K562 (cell line): ENCODE measurements around the gene MBP. TPM values are rescaled to one million over a fixed set of nuclear protein-coding genes. Genes with fewer than 3 reads are reported as not detected.

Experiments used
- ATAC-seq: fragments of 200-7000 bp; cut with Tn5 transposase; 3 replicates; pipeline ENCODE4 v1.9.1; 2020; ENCODE audit warnings: moderate library complexity
- BruUV-seq: library from RNA; stranded (reverse); fragments of 400-500 nt; replicated peaks from 2 replicates; lab custom pipeline; 2021; lab: Mats Ljungman, UMichigan
- CTCF ChIA-PET: fragments of 300-600 bp; formaldehyde crosslinking; extraction: SDS; loops from one replicate; lab custom pipeline; 2021; ENCODE audit warnings: low intra/inter-chr PET ratio; lab: Yijun Ruan, JAX
- POLR2A ChIA-PET: fragments of 300-600, 350-650 bp; sonication (Branson Sonifier 250); formaldehyde crosslinking; extraction: SDS; loops from one replicate; lab custom pipeline; 2021; ENCODE audit warnings: antibody characterized with exemption, inconsistent platforms; lab: Yijun Ruan, JAX
- DNase-seq, 4 experiments: peaks; one replicate each; pipeline versions ENCODE4 v3.0.0 to v3.0.0-alpha.2; 2011 to 2018; ENCODE audit warnings: low spot score in 3 of 4, mixed read lengths in 3 of 4; ENCODE audit errors: extremely low read depth in 1 of 4
- FAIRE-seq: peaks from 2 replicates; lab custom pipeline; 2011; peaks lifted over from hg19 to GRCh38; lab: Jason Lieb, UNC
- H2AFZ ChIP-seq: 2 replicates; pipeline ENCODE4 v1.6.0; 2011; ENCODE audit warnings: low read depth, low read length, control low read depth, inconsistent platforms
- H3K27ac ChIP-seq: fragments of 200-600 bp; 3 replicates; pipeline ENCODE4 v1.8.0; 2011; ENCODE audit warnings: low read depth, mild to moderate bottlenecking, control low read depth, inconsistent platforms, low read length, moderate library complexity, mixed read lengths; ENCODE audit errors: extremely low read depth
- H3K27me3 ChIP-seq, 2 experiments: fragments of 300-600 bp in 1 of 2; 2 replicates in 1 of 2; 3 replicates in 1 of 2; pipeline versions ENCODE4 v1.6.0 to v1.8.0; 2011; ENCODE audit warnings: inconsistent platforms in 2 of 2, low read length in 2 of 2, mild to moderate bottlenecking in 1 of 2, mixed read lengths in 1 of 2, moderate library complexity in 1 of 2; ENCODE audit not compliant: control insufficient read depth in 2 of 2, insufficient read depth in 2 of 2
- H3K36me3 ChIP-seq: fragments of 300-600 bp; 3 replicates; pipeline ENCODE4 v1.8.0; 2011; ENCODE audit warnings: mild to moderate bottlenecking, low read length, inconsistent platforms; ENCODE audit not compliant: control insufficient read depth, insufficient read depth
- H3K4me1 ChIP-seq, 2 experiments: fragments of 200-600 bp in 1 of 2; replicated peaks in 1 of 2; 2 replicates in 1 of 2; 3 replicates in 1 of 2; pipeline versions ENCODE4 v1.5.1 to v1.8.0; 2011; ENCODE audit warnings: inconsistent platforms in 2 of 2, low read length in 2 of 2, mild to moderate bottlenecking in 1 of 2, mixed read lengths in 1 of 2, moderate library complexity in 1 of 2; ENCODE audit not compliant: control insufficient read depth in 2 of 2, insufficient read depth in 2 of 2
- H3K4me2 ChIP-seq: 2 replicates; pipeline ENCODE4 v1.6.1; 2011; ENCODE audit warnings: low read length, control low read depth, inconsistent platforms, mixed read lengths; ENCODE audit not compliant: insufficient read depth
- H3K4me3 ChIP-seq: fragments of 200-600 bp; sonication (generic), shearing (Covaris generic); 2 replicates; pipeline ENCODE4 v1.5.1; 2016; ENCODE audit warnings: control low read depth, inconsistent platforms
- H3K79me2 ChIP-seq: fragments of 200-600 bp; 3 replicates; pipeline ENCODE4 v1.8.0; 2011; ENCODE audit warnings: low read length, inconsistent platforms; ENCODE audit not compliant: control insufficient read depth, insufficient read depth
- H3K9ac ChIP-seq, 2 experiments: 2 replicates each; pipeline versions ENCODE4 v1.6.0 to v1.6.1; 2011; ENCODE audit warnings: low read depth in 2 of 2, low read length in 2 of 2, control low read depth in 1 of 2, inconsistent platforms in 1 of 2, mild to moderate bottlenecking in 1 of 2, mixed read lengths in 1 of 2; ENCODE audit not compliant: insufficient read depth in 1 of 2
- H3K9me1 ChIP-seq: one replicate; pipeline ENCODE4 v1.6.0; 2011; ENCODE audit warnings: inconsistent platforms, mild to moderate bottlenecking, low read length, moderate library complexity; ENCODE audit not compliant: control insufficient read depth, insufficient read depth
- H3K9me3 ChIP-seq: replicated peaks from 2 replicates; pipeline ENCODE4 v1.5.1; 2011; ENCODE audit warnings: low read depth, low read length, inconsistent platforms; ENCODE audit not compliant: control insufficient read depth, insufficient read depth
- H4K20me1 ChIP-seq: replicated peaks from 2 replicates; pipeline ENCODE4 v1.6.1; 2011; ENCODE audit warnings: low read length, inconsistent platforms, mixed read lengths; ENCODE audit not compliant: control insufficient read depth, insufficient read depth
- ETV5 ChIP-seq: sonication (generic); formaldehyde crosslinking; IDR thresholded peaks from 2 replicates; pipeline ENCODE4 v1.4.0; 2020; ENCODE audit warnings: low read depth, mild to moderate bottlenecking, missing genetic modification reagents
- MITF ChIP-seq: IDR thresholded peaks from 2 replicates; pipeline ENCODE4 v1.6.1; 2014; ENCODE audit warnings: antibody characterized with exemption
- SRSF1 ChIP-seq: fragments of 200-400 bp; formaldehyde crosslinking; IDR thresholded peaks from 2 replicates; pipeline ENCODE4 v1.6.1; 2017; ENCODE audit warnings: mild to moderate bottlenecking, low read depth, low read length, moderate library complexity
- ZNF134 ChIP-seq: fragments of 250-450 bp; sonication (Bioruptor Pico); conservative IDR thresholded peaks from 2 replicates; pipeline ENCODE4 v1.4.0; 2020
- ZNF280A ChIP-seq: fragments of 450-650 bp; IDR thresholded peaks from 2 replicates; pipeline ENCODE4 v1.6.1; 2018; ENCODE audit warnings: mild to moderate bottlenecking, low read depth; ENCODE audit not compliant: partially characterized antibody
- ZNF436 ChIP-seq: fragments of 250-450, 450-650 bp; sonication (Bioruptor Pico); formaldehyde crosslinking; IDR thresholded peaks from 2 replicates; pipeline ENCODE4 v1.7.0; 2020; ENCODE audit warnings: mild to moderate bottlenecking
- ZNF589 ChIP-seq: fragments of 200-800 bp; sonication (Bioruptor generic); IDR thresholded peaks from 2 replicates; pipeline ENCODE4 v1.6.1; 2016; ENCODE audit warnings: low read depth, missing genetic modification characterization, missing compliant biosample characterization
- WGBS: fragments of 100-300 bp; shearing (Covaris generic); methylation state at CpG from one replicate; pipeline ENCODE4 v1.1.6; 2016; ENCODE audit warnings: low coverage, mixed read lengths; ENCODE audit not compliant: insufficient coverage; ENCODE audit errors: missing lambda C conversion rate; 5-methylcytosine and 5-hydroxymethylcytosine counted together
- in situ Hi-C: fragments of 300-500 bp; cut with MboI; formaldehyde crosslinking; loops from 4 replicates; pipeline ENCODE4 v1.15.0; 2018; ENCODE audit warnings: inconsistent platforms, mixed read lengths
- intact Hi-C: fragments of 100-400 bp; cut with micrococcal nuclease; formaldehyde crosslinking; loops from 2 replicates; pipeline ENCODE4 v1.14.2; 2022
- polyA plus RNA-seq, 8 experiments: library from polyadenylated mRNA; depleted of rRNA in 4 of 8; stranded (reverse) in 5 of 8; unstranded in 3 of 8; fragments of >200 nt; fragmentation: Nextera tagmentation in 2 of 8; fragmentation: Illumina TruSeq in 1 of 8; extraction: Ambion mirVana in 2 of 8; extraction: Trizol in 1 of 8; gene quantifications; 2 replicates each; pipeline versions ENCODE4 v1.2.1 to v1.2.3, GENCODE V29; 2011 to 2014; ENCODE audit warnings: inconsistent platforms in 1 of 8, missing spikeins in 1 of 8
- total RNA-seq, 7 experiments: library from RNA; depleted of rRNA in 6 of 7; stranded (reverse); fragments of >200 nt in 6 of 7; fragmentation: Illumina TruSeq in 2 of 7; extraction: Trizol in 2 of 7; gene quantifications; 2 replicates each; pipeline versions ENCODE4 v1.2.1 to v1.2.3, GENCODE V29; 2011 to 2021; ENCODE audit warnings: low replicate concordance in 1 of 7
- TF ChIP-seq, protein P1 (sequence below): fragments of 450-650 bp; IDR thresholded peaks from 2 replicates; pipeline ENCODE4 v1.6.1; 2017; ENCODE audit warnings: mild to moderate bottlenecking, moderate library complexity

Gene MBP
- total and polyA plus RNA-seq, 9 of the 15 experiments (the other 6 are each of a cell fraction or from before 2014, with no cell fraction given), result 0.09 TPM; not detected in 8

DNA sequence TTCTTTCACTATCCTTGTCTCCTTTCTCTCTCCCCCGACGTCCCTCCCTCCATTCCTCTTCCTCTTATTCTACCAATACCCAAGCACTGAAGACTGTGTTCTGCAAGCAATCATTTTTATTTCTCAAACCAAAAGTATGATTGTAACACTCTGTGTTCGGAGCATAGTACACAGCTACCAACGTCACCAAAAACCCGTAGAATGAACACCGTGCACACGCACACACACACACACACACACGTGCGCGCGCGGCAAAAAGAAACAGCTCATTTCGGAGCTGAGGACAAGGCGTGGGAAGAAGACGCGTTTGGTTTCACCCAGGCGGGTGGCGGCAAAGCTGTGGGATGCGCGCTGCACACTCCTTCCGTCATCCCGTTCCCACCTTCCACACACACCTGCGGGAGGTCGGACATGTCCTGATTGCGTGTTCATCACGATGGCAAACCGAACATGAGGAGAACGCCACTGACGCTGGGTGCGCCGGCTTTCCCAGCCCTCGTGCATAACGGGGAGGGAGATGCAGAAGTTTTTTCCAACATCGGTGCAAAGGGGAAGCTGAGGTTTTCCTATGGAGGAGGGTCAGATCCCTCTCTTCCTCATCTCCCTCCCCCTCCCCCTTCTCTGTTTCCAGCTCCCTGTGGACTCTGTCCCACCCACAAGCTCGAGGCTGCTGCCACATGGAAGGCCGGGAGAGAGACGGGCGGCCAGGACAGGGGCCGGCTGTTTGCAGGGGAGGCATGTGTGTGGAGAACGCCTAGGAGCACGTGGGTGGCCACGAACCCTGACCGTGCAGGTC, 20.4 kb downstream of the MBP start:
- no peaks in the 10 kb centered on the region for H3K36me3 ChIP-seq
- BruUV-seq, result no TSS peak
- ATAC-seq, result no peak
- TF ChIP-seq MITF (no peak), ETV5 (no peak), ZNF134 (no peak), ZNF436 (CRISPR knock-in tag) (no peak), ZNF589 (no peak), SRSF1 (no peak), ZNF280A (no peak)
- TF ChIP-seq, protein P1, sequence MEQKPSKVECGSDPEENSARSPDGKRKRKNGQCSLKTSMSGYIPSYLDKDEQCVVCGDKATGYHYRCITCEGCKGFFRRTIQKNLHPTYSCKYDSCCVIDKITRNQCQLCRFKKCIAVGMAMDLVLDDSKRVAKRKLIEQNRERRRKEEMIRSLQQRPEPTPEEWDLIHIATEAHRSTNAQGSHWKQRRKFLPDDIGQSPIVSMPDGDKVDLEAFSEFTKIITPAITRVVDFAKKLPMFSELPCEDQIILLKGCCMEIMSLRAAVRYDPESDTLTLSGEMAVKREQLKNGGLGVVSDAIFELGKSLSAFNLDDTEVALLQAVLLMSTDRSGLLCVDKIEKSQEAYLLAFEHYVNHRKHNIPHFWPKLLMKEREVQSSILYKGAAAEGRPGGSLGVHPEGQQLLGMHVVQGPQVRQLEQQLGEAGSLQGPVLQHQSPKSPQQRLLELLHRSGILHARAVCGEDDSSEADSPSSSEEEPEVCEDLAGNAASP, result no peak
- TF ChIP-seq, all 486 proteins: peak for 0
- peaks cover 0 to 5% of the 10 kb centered on the region in 2 experiments; a peak in 1 of 5 replicates for H3K4me1 ChIP-seq
- DNase-seq (no peak), FAIRE-seq (no peak)
- H3K9me3 ChIP-seq, result no peaks in the 10 kb centered on the region
- H2AFZ ChIP-seq, result no peak overlapping the region
- H3K4me2 ChIP-seq, result no peak overlapping the region
- no peak overlapping the region for H3K4me3 ChIP-seq
- H4K20me1 ChIP-seq, result no peaks in the 10 kb centered on the region
- 22% methylated on average over 6 of the region's 43 CpGs for WGBS
- H3K9ac ChIP-seq, result no peak overlapping the region
- in situ Hi-C loops, result no loop called here
- POLR2A ChIA-PET, result no interaction called here
- intact Hi-C loops, result no loop called here
- no peaks in the 10 kb centered on the region for H3K79me2 ChIP-seq
- peaks cover 0 to 23% of the 10 kb centered on the region in 2 experiments; a peak in 2 of 5 replicates for H3K27me3 ChIP-seq
- no peaks in the 10 kb centered on the region for H3K9me1 ChIP-seq
- H3K27ac ChIP-seq, result no peak overlapping the region
- CTCF ChIA-PET, result no interaction called here
